Stimulated activated naive CD8-positive, alpha-beta T cell treated with anti-CD3 and anti-CD28 coated beads, Interleukin-15, Interleukin-2, amounts not matched to agents 100 ng/mL and 50 ng/mL, for 24 hours (primary cell): Measurements from ENCODE around the gene SLIT1.

Source experiments
- H3K27ac Mint-ChIP-seq: one replicate; pipeline ENCODE4 v1.8.0; 2021; ENCODE audit warnings: mild to moderate bottlenecking, mixed read lengths
- H3K27me3 Mint-ChIP-seq: one replicate; pipeline ENCODE4 v1.8.0; 2021; ENCODE audit warnings: mixed read lengths
- H3K36me3 Mint-ChIP-seq: one replicate; pipeline ENCODE4 v1.8.0; 2021; ENCODE audit warnings: low read depth, mixed read lengths
- H3K4me1 Mint-ChIP-seq: one replicate; pipeline ENCODE4 v1.8.0; 2021; ENCODE audit warnings: low read depth, mixed read lengths
- H3K4me3 Mint-ChIP-seq: one replicate; pipeline ENCODE4 v1.8.0; 2021; ENCODE audit warnings: mild to moderate bottlenecking, mixed read lengths
- H3K9me3 Mint-ChIP-seq: one replicate; pipeline ENCODE4 v1.8.0; 2021; ENCODE audit warnings: mixed read lengths

SLIT1 gene

DNA sequence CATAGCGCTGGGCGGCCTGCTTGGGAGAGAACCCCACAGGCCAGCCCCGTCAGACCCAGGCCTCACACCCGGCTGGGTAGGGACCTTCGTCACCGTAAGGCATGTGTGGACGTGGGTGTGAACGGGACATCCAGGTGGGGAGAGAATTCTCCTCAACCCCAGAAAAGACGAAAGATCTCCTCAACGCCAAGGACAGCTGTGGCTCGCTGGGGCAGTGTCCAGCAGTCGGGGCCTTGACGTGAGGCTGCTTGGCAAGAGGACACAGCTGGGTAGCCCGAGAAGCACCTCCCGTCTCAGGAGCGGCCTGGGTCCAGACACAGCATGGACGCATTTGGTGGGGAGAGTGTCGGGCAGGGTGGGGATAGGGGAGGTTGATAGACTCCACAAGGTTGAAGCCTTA is 1.2 kb upstream of the SLIT1 start:
- no peaks in the 10 kb centered on the region for H3K9me3 Mint-ChIP-seq
- peaks cover 55% of the 10 kb centered on the region for H3K27me3 Mint-ChIP-seq
- H3K36me3 Mint-ChIP-seq, result no peaks in the 10 kb centered on the region

GRCh38 chr10:97184971-97185325 is 811 bp downstream of the SLIT1 start:
- Mint-ChIP-seq H3K36me3 (no peaks in the 10 kb centered on the region), H3K27ac (no peak overlapping the region), H3K27me3 (peaks cover 54% of the 10 kb centered on the region), H3K4me1 (peaks cover 8% of the 10 kb centered on the region), H3K4me3 (peak overlapping the region; percentile 41), H3K9me3 (no peaks in the 10 kb centered on the region)

More for the DNA sequence above, 1.2 kb upstream of the SLIT1 start:
- H3K4me3 Mint-ChIP-seq, result no peak overlapping the region
- peaks cover 8% of the 10 kb centered on the region for H3K4me1 Mint-ChIP-seq
- H3K27ac Mint-ChIP-seq, result no peak overlapping the region

DNA sequence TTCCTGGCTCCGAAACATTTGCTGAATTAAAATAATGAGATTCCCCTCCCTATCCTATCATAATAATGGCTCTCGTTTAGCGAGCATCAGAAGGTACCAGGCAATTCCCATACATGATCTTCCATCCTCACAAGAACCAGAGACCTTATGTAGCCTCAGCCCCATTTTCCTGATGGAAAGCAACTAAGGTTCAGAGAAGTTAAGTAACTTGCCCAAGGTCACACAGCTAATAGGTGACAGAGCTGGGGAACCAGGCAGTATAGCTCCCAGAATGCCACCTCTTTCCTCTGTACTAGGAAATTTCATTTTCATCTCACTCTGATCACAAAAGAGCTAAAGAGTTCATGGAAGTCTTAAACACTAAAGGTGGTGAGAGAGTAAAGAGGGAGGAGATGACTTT is 2.4 kb downstream of the SLIT1 start:
- Mint-ChIP-seq H3K4me1 (peaks cover 8% of the 10 kb centered on the region), H3K4me3 (no peak overlapping the region), H3K27ac (no peak overlapping the region), H3K9me3 (no peaks in the 10 kb centered on the region), H3K27me3 (peaks cover 47% of the 10 kb centered on the region), H3K36me3 (no peaks in the 10 kb centered on the region)

DNA sequence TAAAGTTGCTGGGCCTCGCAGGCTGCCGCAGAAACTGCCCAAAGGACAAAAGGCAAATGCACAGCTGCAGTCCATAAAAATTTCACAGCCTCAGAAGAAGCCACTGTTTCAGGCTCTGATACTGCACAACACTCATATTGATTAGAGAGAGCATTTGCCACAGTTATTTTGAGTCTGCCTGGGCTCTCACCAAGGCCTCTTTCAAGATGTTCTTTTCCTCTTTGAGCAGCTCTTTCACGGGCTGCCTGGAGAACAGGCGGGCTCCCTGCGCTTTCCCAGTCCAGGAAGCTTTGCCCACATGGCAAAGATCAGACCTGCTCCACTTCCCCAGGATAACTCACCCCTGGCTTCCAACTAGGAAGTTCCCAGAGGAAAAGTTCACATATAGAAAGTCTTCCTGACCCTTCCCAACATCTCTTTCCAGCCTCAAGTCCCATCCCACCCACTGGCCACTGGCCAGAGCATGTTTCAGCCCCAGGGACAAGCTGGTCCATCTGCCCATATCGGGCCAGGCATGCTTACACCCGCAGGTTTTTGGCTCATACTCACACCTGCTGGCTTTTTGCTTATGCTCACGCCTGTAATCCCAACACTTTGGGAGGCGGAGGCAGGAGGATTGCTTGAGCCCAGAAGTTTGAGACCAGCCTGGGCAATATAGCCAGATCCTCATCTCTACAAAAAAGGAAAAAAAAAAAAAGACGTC is 3.3 kb downstream of the SLIT1 start:
- peaks cover 8% of the 10 kb centered on the region for H3K4me1 Mint-ChIP-seq
- H3K4me3 Mint-ChIP-seq, result no peak overlapping the region
- H3K9me3 Mint-ChIP-seq, result no peaks in the 10 kb centered on the region
- no peaks in the 10 kb centered on the region for H3K36me3 Mint-ChIP-seq
- H3K27ac Mint-ChIP-seq, result no peak overlapping the region
- peaks cover 42% of the 10 kb centered on the region for H3K27me3 Mint-ChIP-seq

DNA sequence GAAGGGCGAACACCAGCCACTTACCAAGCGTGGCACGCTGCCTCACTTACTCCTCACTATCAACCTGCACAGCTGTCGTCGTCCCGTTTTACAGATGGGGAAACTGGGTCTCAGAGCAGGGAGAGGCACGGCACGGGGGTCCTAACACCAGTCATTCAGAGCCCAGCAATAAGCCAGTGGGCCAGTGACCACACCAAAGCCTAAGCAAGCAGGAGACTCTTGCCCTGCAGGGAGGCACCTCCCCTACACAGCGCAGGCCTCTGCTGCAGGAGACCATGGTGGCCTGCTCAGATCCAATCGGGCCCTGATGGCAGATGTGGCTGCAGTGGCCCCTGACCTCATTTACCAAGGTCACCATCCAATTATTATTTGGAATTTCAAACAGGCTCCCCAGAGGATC is 4.8 kb downstream of the SLIT1 start:
- Mint-ChIP-seq H3K36me3 (no peaks in the 10 kb centered on the region), H3K27ac (no peak overlapping the region), H3K9me3 (no peaks in the 10 kb centered on the region), H3K27me3 (peaks cover 30% of the 10 kb centered on the region), H3K4me1 (peaks cover 3% of the 10 kb centered on the region), H3K4me3 (no peak overlapping the region)

DNA sequence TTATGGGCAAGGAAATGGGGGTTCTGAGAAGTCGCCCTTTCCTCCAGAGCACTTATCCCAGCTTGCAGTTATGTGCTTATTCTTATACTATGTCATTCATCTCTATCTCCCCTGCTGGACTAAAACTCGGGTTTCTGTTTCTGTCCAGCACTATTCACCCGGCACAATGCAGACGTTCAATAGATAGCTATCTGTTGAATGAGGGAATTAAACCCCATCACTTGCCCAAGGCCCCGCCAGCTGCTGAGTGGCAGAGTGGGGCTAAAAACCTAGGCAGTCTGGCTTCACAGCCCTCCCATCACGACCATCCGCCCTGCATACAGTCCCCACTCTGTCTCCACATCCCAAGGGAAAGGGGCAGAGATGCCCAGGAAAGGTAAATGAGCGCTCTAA is 5.4 kb downstream of the SLIT1 start:
- H3K9me3 Mint-ChIP-seq, result no peaks in the 10 kb centered on the region
- H3K27me3 Mint-ChIP-seq, result peaks cover 30% of the 10 kb centered on the region
- H3K36me3 Mint-ChIP-seq, result no peaks in the 10 kb centered on the region
- H3K4me1 Mint-ChIP-seq, result peaks cover 3% of the 10 kb centered on the region
- H3K27ac Mint-ChIP-seq, result no peak overlapping the region
- H3K4me3 Mint-ChIP-seq, result no peak overlapping the region

- Mint-ChIP-seq H3K36me3 (no peaks in the 10 kb centered on the region), H3K9me3 (no peaks in the 10 kb centered on the region), H3K27me3 (peaks cover 27% of the 10 kb centered on the region), H3K4me3 (no peak overlapping the region), H3K4me1 (peaks cover under 1% of the 10 kb centered on the region), H3K27ac (no peak overlapping the region)
Observed at GRCh38 chr10:97179731-97180362, 5.9 kb downstream of the SLIT1 start.

- no peak overlapping the region for H3K4me3 Mint-ChIP-seq
- H3K36me3 Mint-ChIP-seq, result no peaks in the 10 kb centered on the region
- H3K27me3 Mint-ChIP-seq, result peaks cover 21% of the 10 kb centered on the region
- no peaks in the 10 kb centered on the region for H3K4me1 Mint-ChIP-seq
- no peak overlapping the region for H3K27ac Mint-ChIP-seq
- H3K9me3 Mint-ChIP-seq, result no peaks in the 10 kb centered on the region
Observed at GRCh38 chr10:97179311-97179710, 6.4 kb downstream of the SLIT1 start.

GRCh38 chr10:97178074-97178473 is 7.7 kb downstream of the SLIT1 start:
- H3K4me1 Mint-ChIP-seq, result no peaks in the 10 kb centered on the region
- H3K4me3 Mint-ChIP-seq, result no peak overlapping the region
- H3K36me3 Mint-ChIP-seq, result no peaks in the 10 kb centered on the region
- peaks cover 13% of the 10 kb centered on the region for H3K27me3 Mint-ChIP-seq
- H3K27ac Mint-ChIP-seq, result no peak overlapping the region
- H3K9me3 Mint-ChIP-seq, result no peaks in the 10 kb centered on the region

GRCh38 chr10:97176226-97176625 is 9.5 kb downstream of the SLIT1 start:
- Mint-ChIP-seq H3K36me3 (no peaks in the 10 kb centered on the region), H3K27ac (no peak overlapping the region), H3K4me1 (no peaks in the 10 kb centered on the region), H3K9me3 (no peaks in the 10 kb centered on the region), H3K4me3 (no peak overlapping the region), H3K27me3 (peaks cover 18% of the 10 kb centered on the region)

- Mint-ChIP-seq H3K36me3 (no peaks in the 10 kb centered on the region), H3K4me1 (no peaks in the 10 kb centered on the region), H3K4me3 (no peak overlapping the region), H3K27ac (no peak overlapping the region), H3K27me3 (peaks cover 17% of the 10 kb centered on the region), H3K9me3 (no peaks in the 10 kb centered on the region)
Observed at GRCh38 chr10:97175586-97175985, 10.2 kb downstream of the SLIT1 start.

GRCh38 chr10:97174941-97175340 is 10.8 kb downstream of the SLIT1 start:
- Mint-ChIP-seq H3K4me1 (no peaks in the 10 kb centered on the region), H3K36me3 (no peaks in the 10 kb centered on the region)

GRCh38 chr10:97174276-97174775 is 11.4 kb downstream of the SLIT1 start:
- no peak overlapping the region for H3K4me3 Mint-ChIP-seq
- peaks cover 10% of the 10 kb centered on the region for H3K27me3 Mint-ChIP-seq
- no peaks in the 10 kb centered on the region for H3K4me1 Mint-ChIP-seq
- H3K36me3 Mint-ChIP-seq, result no peaks in the 10 kb centered on the region
- H3K9me3 Mint-ChIP-seq, result no peaks in the 10 kb centered on the region
- no peak overlapping the region for H3K27ac Mint-ChIP-seq

More at GRCh38 chr10:97174941-97175340, 10.8 kb downstream of the SLIT1 start:
- peaks cover 11% of the 10 kb centered on the region for H3K27me3 Mint-ChIP-seq
- H3K27ac Mint-ChIP-seq, result no peak overlapping the region
- H3K4me3 Mint-ChIP-seq, result no peak overlapping the region
- H3K9me3 Mint-ChIP-seq, result no peaks in the 10 kb centered on the region

- Mint-ChIP-seq H3K27me3 (peaks cover 14% of the 10 kb centered on the region), H3K27ac (no peak overlapping the region), H3K36me3 (no peaks in the 10 kb centered on the region), H3K4me3 (no peak overlapping the region), H3K4me1 (no peaks in the 10 kb centered on the region), H3K9me3 (no peaks in the 10 kb centered on the region)
Observed at GRCh38 chr10:97173036-97173435, 12.7 kb downstream of the SLIT1 start.

GRCh38 chr10:97171001-97171400 is 14.8 kb downstream of the SLIT1 start:
- no peak overlapping the region for H3K4me3 Mint-ChIP-seq
- peaks cover 14% of the 10 kb centered on the region for H3K27me3 Mint-ChIP-seq
- H3K9me3 Mint-ChIP-seq, result no peaks in the 10 kb centered on the region
- no peak overlapping the region for H3K27ac Mint-ChIP-seq
- H3K4me1 Mint-ChIP-seq, result no peaks in the 10 kb centered on the region
- H3K36me3 Mint-ChIP-seq, result no peaks in the 10 kb centered on the region
